Measurements from ENCODE around the gene MVB12B.

The MVB12B gene

GRCh38 chr9:126388964-126389708 is 62.5 kb downstream of the MVB12B start:
- FAIRE-seq: no peak

- FAIRE-seq: no peak
Observed at GRCh38 chr9:126389992-126390391, 63.4 kb downstream of the MVB12B start.

DNA sequence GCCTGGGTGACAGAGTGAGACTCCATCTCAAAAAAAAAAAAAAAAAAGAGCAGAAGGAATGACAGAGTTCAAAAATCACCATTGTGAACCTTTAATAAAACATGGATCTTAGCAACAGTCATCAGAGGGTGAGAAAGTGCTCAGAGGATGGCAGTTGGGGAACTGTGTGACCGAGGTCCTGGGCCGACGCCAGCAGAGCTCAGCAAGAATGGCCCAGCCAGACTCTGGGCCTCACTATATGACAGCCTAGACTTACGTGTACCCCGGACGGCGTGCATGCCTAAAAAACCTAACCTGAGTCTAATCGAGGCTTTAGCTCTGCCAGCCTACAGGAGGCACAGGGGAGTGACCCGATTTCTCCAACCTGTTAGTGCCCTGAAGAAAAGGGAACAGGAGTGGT is 64.3 kb downstream of the MVB12B start:
- FAIRE-seq: no peak

DNA sequence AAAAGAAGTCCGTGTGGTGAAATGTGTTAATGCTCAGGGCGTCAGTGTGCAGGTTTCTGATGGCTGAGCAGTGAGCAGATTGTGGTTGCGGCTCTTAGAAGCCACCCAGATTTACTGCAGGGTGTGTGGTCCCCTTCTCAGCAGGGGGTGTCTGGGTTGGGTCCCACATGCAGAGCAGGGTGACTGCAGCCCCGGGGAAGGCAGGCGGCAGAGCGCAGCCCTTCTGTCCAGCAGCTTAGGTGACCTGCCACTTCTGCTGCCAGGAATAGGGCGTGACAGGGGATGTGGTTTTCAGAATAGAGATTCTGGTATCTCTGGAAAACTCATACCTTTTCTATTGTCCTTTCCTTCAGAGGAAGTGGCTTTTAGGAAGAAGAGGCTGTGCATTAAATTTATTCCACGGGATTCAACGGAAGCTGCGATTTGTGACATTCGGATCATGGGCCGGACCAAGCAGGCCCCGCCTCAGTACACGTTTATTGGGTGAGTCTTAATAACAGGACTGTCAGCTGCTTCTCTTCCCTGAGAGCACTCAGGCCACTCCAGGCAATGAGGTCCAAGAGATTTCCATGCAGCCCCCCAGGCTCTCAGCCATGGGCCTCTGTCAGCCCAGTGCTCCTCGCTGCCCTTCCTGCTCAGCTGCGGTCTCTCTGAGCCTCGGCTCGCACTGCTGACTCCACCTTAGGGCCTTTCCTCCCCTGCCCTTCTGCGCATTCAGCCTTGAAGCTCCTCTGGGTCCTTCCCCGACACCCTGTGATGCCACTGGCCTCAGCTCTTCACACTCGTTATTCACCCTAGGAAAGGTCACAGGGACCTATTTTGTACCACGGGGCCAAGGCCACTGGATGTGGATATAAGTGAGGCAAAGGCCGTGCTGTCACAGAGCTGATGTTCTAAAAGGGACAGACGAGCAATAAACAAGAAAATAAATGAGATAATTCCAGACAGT is 65.4 kb downstream of the MVB12B start:
- FAIRE-seq: no peak

- FAIRE-seq: no peak
Observed at GRCh38 chr9:126392662-126393371, 66.2 kb downstream of the MVB12B start.

GRCh38 chr9:126393876-126394275 is 67.2 kb downstream of the MVB12B start:
- FAIRE-seq: no peak

- no peak for FAIRE-seq
Observed at GRCh38 chr9:126394802-126395201, 68.2 kb downstream of the MVB12B start.

DNA sequence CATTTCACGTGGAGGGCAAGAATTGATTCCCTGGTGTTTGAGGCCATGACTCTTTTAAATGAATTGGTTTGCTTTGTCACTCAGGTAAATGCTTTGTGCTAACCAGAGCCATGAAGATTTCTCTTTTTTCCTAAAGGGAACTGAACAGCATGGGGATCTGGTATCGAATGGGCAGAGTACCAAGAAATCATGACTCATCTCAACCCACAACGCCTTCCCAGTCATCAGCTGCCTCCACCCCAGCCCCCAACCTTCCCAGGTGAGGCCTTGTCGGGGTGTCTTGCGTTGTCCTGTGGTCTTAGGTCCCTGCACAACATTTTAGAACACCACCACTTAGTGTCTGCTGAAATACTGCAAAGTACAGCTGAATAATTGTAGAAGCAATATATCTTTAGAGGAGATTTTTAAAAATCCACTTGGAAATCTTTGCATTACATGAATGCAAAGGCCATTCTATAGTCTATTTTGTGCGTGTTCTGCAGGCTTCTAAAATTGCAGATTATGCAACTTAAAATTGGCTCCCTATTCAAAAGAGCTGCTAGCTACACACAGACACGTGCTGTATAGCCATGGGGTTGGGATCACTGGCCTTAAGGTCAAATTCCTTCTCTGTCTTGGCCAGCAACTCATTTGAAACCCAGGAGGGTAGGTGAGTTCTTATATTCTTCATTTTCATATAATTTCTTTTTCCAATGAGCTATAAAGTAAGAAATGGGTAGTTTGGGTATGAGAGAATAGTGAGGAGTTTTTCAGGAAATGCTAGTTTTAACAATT is 69.0 kb downstream of the MVB12B start:
- no peak for FAIRE-seq

GRCh38 chr9:126397056-126397455 is 70.4 kb downstream of the MVB12B start:
- FAIRE-seq: no peak

- FAIRE-seq: no peak
Observed at GRCh38 chr9:126398403-126399058, 71.9 kb downstream of the MVB12B start.

GRCh38 chr9:126399251-126399650 is 72.6 kb downstream of the MVB12B start:
- FAIRE-seq: no peak

DNA sequence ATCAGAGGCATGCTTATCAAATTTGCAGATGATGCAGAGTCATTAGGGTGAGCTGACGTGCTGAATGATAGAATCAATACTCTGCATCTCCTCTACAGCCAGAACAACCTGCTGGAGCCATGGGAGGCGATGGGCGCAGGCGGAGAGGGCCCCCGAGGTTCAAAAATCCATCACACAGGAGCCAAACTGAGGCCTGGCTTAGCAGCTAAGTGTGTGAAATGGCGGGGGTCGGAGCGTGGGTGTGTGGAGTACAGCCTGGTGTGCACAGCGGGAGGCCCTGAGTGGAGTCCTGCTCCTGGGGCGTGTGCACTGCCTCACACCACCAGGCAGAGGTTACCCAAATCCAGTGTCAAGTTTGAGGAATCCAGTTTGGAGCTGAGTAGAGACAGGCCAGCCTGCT is 73.2 kb downstream of the MVB12B start:
- FAIRE-seq: no peak

GRCh38 chr9:126400571-126400970 is 73.9 kb downstream of the MVB12B start:
- FAIRE-seq: no peak

DNA sequence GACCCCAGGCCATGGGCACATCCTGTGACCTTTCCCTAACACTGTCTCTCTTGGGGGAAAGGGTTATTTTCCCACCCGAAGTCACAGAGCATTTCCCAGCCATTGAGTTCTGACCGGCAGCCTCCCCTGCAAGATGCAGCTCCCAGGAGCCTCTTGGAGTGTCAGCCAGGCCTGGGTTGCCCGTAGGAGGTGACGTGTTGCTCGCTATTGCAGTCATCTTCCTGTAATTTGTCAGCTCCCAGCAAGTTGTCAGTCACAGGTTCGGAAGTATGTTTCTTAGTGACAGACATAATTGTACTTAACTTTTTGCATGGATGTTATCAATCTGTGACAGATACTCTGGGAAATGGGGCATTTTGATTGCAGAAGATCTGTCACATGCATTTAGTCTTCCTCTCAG is 74.5 kb downstream of the MVB12B start:
- no peak for FAIRE-seq

DNA sequence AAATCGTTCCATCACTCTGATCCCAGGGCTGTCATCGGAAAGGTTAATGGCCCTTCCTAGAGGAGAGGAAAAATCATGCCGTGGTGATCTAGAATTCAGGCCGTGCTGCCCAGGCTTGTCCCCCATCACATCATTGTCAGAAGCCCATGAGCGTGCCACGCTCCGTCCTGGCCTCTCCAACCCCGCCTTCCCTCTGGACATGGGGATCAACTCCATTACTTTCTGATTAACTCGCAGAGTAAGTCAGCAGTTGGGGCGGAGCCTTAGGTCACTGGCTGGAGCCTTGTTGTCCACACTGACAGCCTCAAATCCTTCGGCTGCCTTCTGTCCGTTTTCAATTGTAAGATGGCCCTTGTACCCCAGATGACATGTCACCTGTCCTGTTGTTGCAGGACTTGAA is 75.0 kb downstream of the MVB12B start:
- no peak for FAIRE-seq

GRCh38 chr9:126403397-126403796 is 76.8 kb downstream of the MVB12B start:
- no peak for FAIRE-seq

GRCh38 chr9:126404459-126404858 is 77.8 kb downstream of the MVB12B start:
- no peak for FAIRE-seq

DNA sequence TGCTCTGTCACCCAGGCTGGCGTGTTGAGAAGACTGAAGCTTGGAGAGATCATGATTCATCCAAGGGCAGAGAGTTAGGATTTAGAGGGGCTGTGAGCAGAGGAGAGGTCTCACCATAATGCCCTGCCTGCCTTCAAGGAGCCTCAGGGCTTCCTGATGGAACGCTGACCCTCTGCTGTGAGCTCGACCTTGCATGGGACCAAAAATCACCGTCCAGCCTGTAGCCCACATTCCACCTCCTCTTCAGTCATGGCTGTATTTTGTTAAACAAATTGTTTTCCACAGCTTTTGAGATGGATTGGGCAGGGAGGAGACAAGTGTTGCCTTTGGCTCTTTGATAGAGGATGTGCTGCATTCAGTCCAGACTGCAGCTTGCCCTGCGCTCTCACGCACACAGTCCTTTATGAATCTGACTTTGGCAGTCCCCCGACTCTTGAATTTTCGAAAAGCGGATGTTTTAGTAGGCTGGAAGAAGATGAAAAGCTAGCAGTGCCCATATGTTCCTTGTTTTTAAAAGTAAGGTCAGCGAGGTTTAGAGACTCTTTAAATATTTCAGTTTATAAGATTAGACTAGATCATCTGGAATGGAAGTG is 79.5 kb downstream of the MVB12B start:
- FAIRE-seq: no peak

GRCh38 chr9:126407114-126407870 is 80.7 kb downstream of the MVB12B start:
- no peak for FAIRE-seq

- no peak for FAIRE-seq
Observed at GRCh38 chr9:126408004-126408403, 81.4 kb downstream of the MVB12B start.

DNA sequence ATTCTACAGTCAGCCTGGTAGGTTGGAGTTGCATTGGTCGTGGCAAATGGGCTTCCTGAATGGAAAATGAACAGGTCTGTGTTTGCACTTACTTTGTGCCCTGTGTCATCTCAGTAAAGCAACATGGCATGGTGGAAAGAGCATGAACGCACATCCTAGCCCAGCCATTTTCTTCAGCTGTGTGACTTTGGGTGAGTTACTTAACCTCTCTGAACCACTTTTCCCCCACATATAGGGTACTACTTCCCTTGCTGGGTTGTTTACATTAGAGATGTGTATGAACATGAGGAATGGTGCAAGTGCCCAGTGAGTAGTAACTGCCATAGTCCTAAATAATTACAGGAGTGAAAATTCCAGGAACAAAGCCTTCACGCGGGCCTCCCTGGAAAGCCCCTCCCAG is 83.6 kb downstream of the MVB12B start:
- FAIRE-seq: no peak

All from colon (tissue), 2 donors.